ENCODE results near the gene NAGLU. TPM values are rescaled to one million over a fixed set of nuclear protein-coding genes. Genes with fewer than 3 reads are reported as not detected.

The NAGLU gene
- polyA plus RNA-seq, 1 of the 3 experiments (the other 2 are of a cell fraction), result 33.9 TPM

- POLR2A ChIA-PET, result no interaction called here
- H3K27ac ChIP-seq (ENCODE audit: low read depth in 2 of 2, low read length in 1 of 2), result no peak overlapping the region
- CTCF ChIA-PET, result interaction anchor here (0.6 to 1.4 kb wide), 5 partner anchors 23 to 89 kb away, joined by 3 to 4 read pairs (median 3); no protein-coding TSS in a partner anchor
- peaks cover 32 to 38% of the 10 kb centered on the region in 2 experiments for H3K36me3 ChIP-seq (replicated peaks in 1 of 2; ENCODE audit: control insufficient read depth in 1 of 2, insufficient read depth in 2 of 2, low read length in 1 of 2)
- H3K27me3 ChIP-seq (ENCODE audit: insufficient read depth), result no peaks in the 10 kb centered on the region
- no peaks in the 10 kb centered on the region for H3K4me1 ChIP-seq (ENCODE audit: control insufficient read depth in 1 of 2, insufficient read depth in 2 of 2, low read depth in 1 of 2, low read length in 1 of 2)
- no peak for DNase-seq
- no peak overlapping the region for H3K4me2 ChIP-seq
- no peak overlapping the region for H3K4me3 ChIP-seq (ENCODE audit: low read depth in 2 of 2, low read length in 1 of 2)
- H3K9me2 ChIP-seq, result no peaks in the 10 kb centered on the region
- no peak overlapping the region for H3K9ac ChIP-seq
- no peaks in the 10 kb centered on the region for H3K79me2 ChIP-seq (ENCODE audit: insufficient read depth)
- H3K9me3 ChIP-seq, result no peaks in the 10 kb centered on the region
- peaks cover 5% of the 10 kb centered on the region for H3F3A ChIP-seq (replicated peaks; ENCODE audit: insufficient read depth)
- 81% methylated on average over 4 of the region's 4 CpGs for WGBS (ENCODE audit: low lambda C conversion rate)
- TF ChIP-seq, protein P1, sequence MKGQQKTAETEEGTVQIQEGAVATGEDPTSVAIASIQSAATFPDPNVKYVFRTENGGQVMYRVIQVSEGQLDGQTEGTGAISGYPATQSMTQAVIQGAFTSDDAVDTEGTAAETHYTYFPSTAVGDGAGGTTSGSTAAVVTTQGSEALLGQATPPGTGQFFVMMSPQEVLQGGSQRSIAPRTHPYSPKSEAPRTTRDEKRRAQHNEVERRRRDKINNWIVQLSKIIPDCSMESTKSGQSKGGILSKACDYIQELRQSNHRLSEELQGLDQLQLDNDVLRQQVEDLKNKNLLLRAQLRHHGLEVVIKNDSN (IDR thresholded peaks at IDR 0.05; ENCODE audit: borderline replicate concordance, low read depth), result no peak
- TF ChIP-seq, protein P2, sequence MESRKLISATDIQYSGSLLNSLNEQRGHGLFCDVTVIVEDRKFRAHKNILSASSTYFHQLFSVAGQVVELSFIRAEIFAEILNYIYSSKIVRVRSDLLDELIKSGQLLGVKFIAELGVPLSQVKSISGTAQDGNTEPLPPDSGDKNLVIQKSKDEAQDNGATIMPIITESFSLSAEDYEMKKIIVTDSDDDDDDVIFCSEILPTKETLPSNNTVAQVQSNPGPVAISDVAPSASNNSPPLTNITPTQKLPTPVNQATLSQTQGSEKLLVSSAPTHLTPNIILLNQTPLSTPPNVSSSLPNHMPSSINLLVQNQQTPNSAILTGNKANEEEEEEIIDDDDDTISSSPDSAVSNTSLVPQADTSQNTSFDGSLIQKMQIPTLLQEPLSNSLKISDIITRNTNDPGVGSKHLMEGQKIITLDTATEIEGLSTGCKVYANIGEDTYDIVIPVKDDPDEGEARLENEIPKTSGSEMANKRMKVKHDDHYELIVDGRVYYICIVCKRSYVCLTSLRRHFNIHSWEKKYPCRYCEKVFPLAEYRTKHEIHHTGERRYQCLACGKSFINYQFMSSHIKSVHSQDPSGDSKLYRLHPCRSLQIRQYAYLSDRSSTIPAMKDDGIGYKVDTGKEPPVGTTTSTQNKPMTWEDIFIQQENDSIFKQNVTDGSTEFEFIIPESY (IDR thresholded peaks at IDR 0.05; ENCODE audit: borderline replicate concordance, low read depth), result no peak
- TF ChIP-seq TAF1 (IDR thresholded peaks at IDR 0.05; ENCODE audit: borderline replicate concordance, low read depth, low read length) (no peak), FOXJ3 (CRISPR knock-in tag; IDR thresholded peaks at IDR 0.05) (no peak), FOSL2 (IDR thresholded peaks at IDR 0.05; ENCODE audit: borderline replicate concordance, low read depth) (no peak), RFX5 (IDR thresholded peaks at IDR 0.05; ENCODE audit: low read length) (no peak), JUND (IDR thresholded peaks at IDR 0.05) (no peak), GABPA (IDR thresholded peaks at IDR 0.05; ENCODE audit: low read depth) (no peak), IRF3 (IDR thresholded peaks at IDR 0.05; ENCODE audit: low read depth, low read length) (no peak), RCOR1 (IDR thresholded peaks at IDR 0.05; ENCODE audit: low read length) (no peak)
- H2AFZ ChIP-seq (ENCODE audit: low read depth), result no peak overlapping the region
- no peaks in the 10 kb centered on the region for H4K20me1 ChIP-seq (ENCODE audit: insufficient read depth)
Measured at GRCh38 chr17:42494673-42495072, 41.4 kb upstream of the NAGLU start.

DNA sequence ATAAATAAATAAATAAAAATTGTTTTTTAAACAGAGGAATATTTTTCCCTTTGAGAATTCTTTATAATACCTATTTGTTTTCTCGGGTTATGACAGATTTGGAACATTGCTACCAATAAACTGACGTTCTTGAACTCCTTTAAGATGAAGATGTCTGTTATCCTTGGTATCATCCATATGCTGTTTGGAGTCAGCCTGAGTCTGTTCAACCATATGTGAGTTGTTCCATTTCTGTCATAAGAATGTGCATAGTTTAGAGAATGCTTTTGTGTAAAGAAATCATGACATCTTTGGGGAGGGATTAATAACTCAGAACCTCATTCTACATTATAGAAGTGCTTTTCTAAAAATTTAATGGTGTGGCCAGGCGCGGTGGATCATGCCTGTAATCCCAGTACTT, 37.2 kb upstream of the NAGLU start:
- POLR2A ChIA-PET, result no interaction called here
- H3K9me3 ChIP-seq, result no peaks in the 10 kb centered on the region
- H3K4me1 ChIP-seq (ENCODE audit: control insufficient read depth in 1 of 2, insufficient read depth in 2 of 2, low read depth in 1 of 2, low read length in 1 of 2), result no peaks in the 10 kb centered on the region; a peak in 1 of 4 replicates
- peaks cover 5% of the 10 kb centered on the region for H3F3A ChIP-seq (replicated peaks; ENCODE audit: insufficient read depth)
- H3K27ac ChIP-seq (ENCODE audit: low read depth in 2 of 2, low read length in 1 of 2), result no peak overlapping the region
- no peak overlapping the region for H2AFZ ChIP-seq (ENCODE audit: low read depth)
- TF ChIP-seq, protein P2 (IDR thresholded peaks at IDR 0.05; ENCODE audit: borderline replicate concordance, low read depth), result no peak
- no peak for TF ChIP-seq MAX (IDR thresholded peaks at IDR 0.05; ENCODE audit: low read depth)
- TF ChIP-seq REST (IDR thresholded peaks at IDR 0.05; ENCODE audit: low read depth, low read length), result no peak
- CTCF ChIA-PET, result no interaction called here
- no peaks in the 10 kb centered on the region for H3K27me3 ChIP-seq (ENCODE audit: insufficient read depth)
- 94% methylated on average over 4 of the region's 4 CpGs for WGBS (ENCODE audit: low lambda C conversion rate)
- no peaks in the 10 kb centered on the region for H4K20me1 ChIP-seq (ENCODE audit: insufficient read depth)
- H3K36me3 ChIP-seq (replicated peaks in 1 of 2; ENCODE audit: control insufficient read depth in 1 of 2, insufficient read depth in 2 of 2, low read length in 1 of 2), result peaks cover 44 to 50% of the 10 kb centered on the region in 2 experiments
- no peak overlapping the region for H3K4me3 ChIP-seq (ENCODE audit: low read depth in 2 of 2, low read length in 1 of 2)
- H3K79me2 ChIP-seq (ENCODE audit: insufficient read depth), result no peaks in the 10 kb centered on the region
- DNase-seq, result no peak
- no peaks in the 10 kb centered on the region for H3K9me2 ChIP-seq
- no peak overlapping the region for H3K4me2 ChIP-seq
- H3K9ac ChIP-seq, result no peak overlapping the region
